DMS53 treated with DMSO at 0.1 percent for 48 hours (cell line): ENCODE data around the gene CCDC201.
A peak's percentile ranks its signal among the peaks of the same experiment; 100 is the strongest.

Experiments
- DNase-seq: peaks from one replicate; lab custom pipeline; 2025; ENCODE audit not compliant: unreplicated experiment; lab: John Stamatoyannopoulos, UW

Gene CCDC201

DNA sequence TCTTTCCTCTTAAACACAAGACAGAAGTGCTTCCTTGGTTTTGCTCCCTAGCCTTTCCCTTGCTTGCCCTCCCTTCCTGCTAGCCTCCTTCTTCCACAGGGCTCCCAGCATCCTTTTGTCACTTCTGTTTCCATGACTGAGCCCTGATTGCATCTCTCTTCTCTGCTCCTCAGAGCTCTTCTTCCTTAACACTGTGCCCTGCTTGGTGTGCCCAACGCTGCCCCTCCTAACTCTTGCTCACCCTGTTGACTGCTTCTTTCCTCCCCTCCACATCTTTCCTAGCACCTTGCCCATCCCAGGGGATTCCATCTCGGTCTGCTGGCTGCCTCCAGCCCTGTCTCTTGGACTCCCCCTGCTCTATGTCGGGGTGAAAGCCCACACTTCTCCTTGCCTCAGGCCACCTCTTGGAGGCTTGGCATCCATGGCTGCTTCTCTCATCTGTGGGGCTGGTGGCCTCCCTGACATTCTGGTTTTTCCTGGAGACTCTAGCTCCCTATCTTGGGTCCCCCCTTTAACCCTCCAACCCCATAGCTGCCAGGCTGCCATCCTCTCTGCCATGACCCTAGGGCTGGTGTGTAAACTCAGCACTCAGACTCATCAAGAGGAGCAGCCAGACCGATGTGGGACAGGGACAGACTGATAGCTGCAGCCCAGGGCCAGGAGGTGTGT is 21.2 kb upstream of the CCDC201 start:
- DNase-seq: no peak

DNA sequence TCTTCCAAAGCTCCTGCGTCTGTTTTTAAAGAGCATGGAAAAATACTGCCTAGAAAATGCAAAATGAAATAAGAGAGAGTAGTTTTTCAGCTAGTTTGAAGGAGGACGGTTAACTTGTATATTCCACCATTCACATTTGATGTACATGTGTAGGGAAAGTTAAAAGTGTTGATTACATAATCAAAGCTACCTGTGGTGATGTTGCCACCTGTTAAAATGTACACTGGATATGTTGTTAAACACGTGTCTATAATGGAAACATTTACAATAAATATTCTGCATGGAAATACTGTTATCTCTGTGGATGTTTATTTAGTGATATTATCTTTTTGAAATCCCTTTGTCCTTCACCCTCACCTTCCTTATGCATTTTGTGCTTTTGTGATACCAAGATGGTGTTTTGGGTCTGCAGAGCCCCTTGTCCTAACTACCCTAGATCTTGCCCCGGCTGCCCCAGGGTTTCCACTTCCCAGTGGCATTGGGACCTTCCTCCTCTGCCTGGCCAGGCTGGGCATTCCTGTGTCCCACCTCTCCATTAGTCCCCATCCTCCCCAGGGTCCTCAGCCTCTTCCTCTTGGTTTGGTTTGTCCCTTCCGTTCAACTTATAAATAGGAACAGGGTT is 20.6 kb upstream of the CCDC201 start:
- no peak for DNase-seq

DNA sequence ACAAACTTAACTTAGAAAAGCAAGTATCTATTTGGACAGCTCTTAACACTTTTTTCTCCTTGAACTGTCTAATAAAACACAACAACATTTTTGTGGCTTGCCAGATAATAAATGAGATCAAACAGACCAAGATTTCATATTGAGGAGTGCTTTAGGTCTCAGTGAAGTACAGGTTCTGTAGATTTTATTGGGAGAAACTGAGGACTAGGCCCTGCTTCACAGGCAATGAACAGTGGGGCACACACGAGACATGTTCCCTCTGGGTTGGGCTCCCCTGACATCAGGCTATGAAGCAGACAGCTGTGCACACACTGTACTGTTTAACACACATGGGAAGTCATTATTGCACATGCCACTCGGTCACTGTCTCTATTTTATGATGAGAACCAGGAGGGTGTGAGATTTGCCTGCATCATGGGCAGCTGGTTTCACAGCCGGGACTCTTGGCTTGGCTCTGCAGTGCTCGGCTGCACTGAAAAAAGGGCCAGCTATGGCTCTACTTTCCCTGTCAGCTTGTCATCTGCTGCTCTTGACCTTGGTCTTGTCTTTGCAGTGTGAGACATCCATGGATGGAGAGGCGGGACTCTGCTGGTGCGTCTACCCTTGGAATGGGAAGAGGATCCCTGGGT is 19.6 kb upstream of the CCDC201 start:
- DNase-seq: no peak

DNA sequence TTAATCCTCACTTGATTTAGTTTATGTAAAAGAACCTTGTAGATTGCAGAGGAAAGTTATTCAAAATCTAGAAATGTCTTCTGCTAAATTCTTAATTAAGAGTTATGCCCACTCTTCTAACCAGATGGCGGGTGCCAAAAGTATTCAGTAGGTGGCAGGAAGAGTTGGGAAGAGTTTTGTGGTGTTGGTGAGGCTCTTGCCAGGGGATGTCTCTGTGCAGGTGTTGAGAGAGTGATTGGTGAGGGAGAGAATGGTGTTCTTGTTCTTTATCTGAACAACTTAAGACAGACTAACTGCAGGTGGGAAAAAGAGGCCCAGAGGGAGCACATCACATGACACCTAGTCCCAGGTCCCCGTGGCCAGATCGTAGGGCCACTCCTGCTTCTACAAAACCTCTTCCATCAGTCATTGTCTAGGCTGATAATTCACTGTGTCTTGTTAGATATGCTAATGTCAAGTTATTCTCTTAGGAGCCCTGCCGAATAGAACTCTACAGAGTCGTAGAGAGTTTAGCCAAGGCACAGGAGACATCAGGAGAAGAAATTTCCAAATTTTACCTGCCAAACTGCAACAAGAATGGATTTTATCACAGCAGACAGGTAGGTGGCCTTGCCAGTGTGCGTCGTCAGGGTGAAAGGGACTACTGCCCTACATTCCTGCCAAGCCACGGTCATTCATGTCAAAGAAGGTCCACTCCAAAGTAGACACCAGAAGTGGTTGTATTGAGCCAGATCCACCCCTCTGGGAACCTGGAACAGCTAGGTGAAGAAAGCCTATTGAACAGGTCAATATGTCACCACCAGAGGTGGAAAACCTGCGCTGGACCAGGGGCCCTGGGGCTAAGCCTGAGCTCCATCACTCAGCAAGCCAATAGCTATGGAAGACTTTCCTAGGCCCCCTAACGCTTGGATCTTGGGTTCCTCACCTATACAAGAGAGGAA is 18.9 kb upstream of the CCDC201 start:
- no peak for DNase-seq

- peak; percentile 6 for DNase-seq
Measured at GRCh38 chr7:45890902-45891461, 18.1 kb upstream of the CCDC201 start.

DNA sequence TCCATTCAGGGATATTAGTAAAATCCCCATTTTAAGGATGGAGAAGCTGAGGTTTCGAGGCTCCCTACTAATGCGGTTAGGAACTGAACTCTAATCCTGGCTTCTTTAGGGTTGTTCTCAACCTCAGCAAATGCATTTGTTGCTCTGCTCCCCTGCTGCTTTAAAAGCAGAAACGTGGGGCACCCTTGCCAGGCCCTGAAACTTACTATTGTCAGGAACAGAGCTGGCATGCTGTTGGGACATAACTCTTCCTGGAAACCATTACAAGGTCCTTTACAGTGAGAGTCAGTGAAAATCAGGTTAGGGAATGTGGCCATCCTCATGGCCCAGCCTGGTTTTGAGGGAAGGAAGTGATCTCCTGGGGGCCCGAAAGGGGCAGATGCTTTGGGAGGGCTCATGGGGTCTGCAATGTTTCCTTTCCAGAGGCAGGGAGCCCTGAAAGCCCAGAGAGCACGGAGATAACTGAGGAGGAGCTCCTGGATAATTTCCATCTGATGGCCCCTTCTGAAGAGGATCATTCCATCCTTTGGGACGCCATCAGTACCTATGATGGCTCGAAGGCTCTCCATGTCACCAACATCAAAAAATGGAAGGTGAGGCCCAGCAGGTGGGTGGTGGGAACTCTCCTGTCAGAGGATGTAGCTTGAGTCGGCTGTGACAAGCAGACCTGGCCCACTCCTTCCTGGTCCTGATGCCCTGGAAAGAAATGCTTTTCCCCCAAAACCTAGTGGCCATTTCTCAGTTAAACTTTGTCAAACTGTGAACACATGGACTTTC is 17.4 kb upstream of the CCDC201 start:
- DNase-seq: no peak

DNA sequence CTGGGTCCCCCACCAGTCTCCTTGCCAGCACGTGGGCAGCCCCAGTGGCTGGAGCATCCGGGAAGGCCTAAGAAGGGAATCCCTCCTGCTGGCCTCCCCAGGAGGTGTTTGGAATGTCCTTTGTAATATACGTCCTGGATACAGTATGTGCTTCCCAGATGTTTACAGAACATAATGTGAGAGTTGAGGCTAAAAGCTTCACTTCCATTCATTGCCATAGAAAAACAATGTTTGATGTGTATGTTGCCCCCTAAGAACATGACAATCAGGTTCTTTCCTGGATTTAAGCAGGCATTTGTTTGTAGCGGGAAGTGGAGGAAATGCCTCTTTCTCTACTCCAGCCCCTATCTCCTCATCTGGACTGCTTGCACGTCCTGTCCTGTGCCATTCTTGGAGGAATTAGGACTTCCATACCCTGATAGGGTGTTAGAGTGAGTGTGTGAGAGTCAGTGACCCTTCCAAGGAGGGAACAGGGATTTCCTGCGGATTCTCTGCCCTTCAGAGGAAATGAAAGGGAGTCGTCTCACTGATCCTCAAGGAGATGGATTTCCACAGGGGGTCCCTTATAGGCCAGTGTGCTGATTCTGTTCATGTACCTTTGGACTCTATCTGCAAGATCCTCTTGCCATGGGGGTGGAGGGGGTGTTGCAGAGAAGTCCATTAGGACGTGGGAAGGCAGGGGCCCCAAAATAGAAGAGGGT is 16.6 kb upstream of the CCDC201 start:
- no peak for DNase-seq

GRCh38 chr7:45888993-45889366 is 16.1 kb upstream of the CCDC201 start:
- DNase-seq: no peak

GRCh38 chr7:45888185-45888992 is 15.5 kb upstream of the CCDC201 start, which contains the start of gene IGFBP1:
Gene IGFBP1, plus strand, starts transcription at chr7:45888488. Its CDS starts 165 bp downstream, at chr7:45888653.
- DNase-seq: peak; percentile 48

DNA sequence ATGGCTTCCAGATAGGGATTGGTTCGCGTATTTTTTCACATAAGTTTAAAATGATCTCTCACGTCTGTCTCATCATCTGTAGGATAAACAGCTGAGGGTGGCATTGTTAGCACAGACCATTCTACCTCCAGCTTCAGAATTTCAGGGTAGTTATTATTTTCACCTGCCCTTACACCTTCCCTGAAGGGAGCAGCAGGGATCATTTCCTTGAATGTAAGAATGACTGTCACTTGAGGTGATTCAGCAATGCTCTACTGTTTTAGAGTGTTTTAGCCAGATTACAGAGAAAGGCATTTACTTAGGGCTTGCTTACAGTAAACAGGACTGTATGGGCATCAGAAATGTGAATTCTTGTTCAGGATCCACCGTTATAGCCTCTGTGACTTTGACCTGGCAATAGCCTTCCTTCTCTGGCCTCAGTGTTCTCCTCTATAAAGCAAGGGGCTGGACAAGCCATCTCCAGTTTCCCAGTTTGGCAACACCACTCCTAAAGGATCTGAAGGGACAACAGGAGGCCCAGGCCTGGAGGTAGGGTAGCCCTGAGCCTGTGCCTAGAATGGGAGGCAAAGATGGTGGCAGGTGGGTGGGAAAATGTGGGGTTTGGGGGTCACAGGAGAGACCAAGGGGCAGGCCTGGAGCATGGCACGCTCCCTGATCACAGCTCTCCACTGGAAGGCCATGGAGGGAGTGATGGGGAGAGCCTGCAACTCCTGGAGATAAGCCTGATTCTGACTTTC is 14.2 kb upstream of the CCDC201 start:
- DNase-seq: no peak

GRCh38 chr7:45885264-45885882 is 12.5 kb upstream of the CCDC201 start:
- DNase-seq: no peak

DNA sequence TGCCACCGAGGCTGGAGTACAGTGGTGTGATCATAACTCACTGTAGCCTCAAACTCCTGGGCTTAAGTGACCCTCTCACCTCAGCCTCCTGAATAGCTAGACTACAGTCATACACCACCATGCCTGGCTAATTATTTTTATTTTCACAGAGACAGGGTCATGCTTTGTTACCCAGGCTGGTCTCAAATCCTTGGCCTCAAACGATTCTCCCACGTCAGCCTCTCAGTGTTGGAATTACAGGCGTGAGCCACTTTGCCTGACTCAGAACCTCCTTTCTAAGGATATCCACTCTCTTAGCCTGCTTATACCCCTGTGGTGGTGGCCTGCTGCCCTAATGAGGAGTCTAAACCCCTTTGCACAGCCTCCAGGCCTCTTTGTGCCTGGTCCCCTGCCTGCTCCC is 11.3 kb upstream of the CCDC201 start:
- DNase-seq: no peak

DNA sequence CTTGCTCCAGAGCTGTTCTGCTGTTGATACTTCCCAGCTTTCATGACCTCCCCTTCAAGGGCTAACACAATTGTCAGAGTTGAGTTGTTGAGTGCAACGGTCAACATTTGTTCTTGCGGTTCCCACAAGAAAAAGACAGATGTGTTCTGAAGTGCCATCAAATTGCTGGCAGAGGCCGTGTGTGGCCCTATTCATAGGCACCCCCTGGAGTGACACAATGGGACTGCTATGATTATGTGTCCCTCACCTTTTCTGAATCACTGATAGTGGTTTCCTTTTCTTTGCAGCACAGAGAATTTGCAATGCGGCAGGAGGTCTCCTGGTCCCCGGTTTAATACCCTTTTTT is 9.6 kb upstream of the CCDC201 start:
- DNase-seq: peak; percentile 79

GRCh38 chr7:45881759-45882464 is 9.0 kb upstream of the CCDC201 start:
- DNase-seq: no peak

DNA sequence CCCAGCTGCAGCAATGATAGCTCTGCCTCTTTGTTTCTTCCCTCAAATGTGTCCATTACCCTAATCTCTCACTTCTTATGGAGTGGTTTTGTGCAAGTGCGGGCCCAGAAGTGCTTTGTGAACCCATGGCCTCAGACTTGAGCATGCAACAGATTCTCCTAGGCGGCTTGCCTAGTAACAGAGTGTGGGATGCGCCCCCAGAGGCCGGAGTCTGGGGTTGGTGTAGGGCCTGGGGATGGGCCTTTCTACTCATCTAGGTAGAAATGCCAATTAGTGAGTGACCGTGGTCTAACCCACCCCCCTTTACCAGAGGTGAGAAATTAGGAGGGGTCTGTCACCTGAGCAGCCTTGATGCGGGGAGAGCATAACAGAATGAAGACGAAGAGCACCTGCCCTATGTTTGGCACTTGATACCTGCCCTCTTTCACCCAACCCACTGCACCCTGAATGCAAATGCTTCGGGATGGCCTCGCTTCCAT is 8.4 kb upstream of the CCDC201 start:
- DNase-seq: no peak

GRCh38 chr7:45880433-45880860 is 7.6 kb upstream of the CCDC201 start:
- DNase-seq: no peak
